Mammary epithelial cell (primary cell): ENCODE data around the gene PRM2.

Source experiments
- EZH2 ChIP-seq: IDR thresholded peaks from 2 replicates; pipeline ENCODE4 v1.6.1; 2012; ENCODE audit warnings: low read length, inconsistent platforms, borderline replicate concordance
- TF ChIP-seq, protein P1 (sequence below), 2 donors: IDR thresholded peaks in 1 of 2; conservative IDR thresholded peaks in 1 of 2; 2 replicates each; pipeline ENCODE4 v1.5.1; 2011 to 2012; ENCODE audit warnings: inconsistent platforms in 2 of 2, low read length in 2 of 2, mild to moderate bottlenecking in 2 of 2, control low read depth in 1 of 2, low read depth in 1 of 2; ENCODE audit not compliant: insufficient read depth in 1 of 2; ENCODE audit errors: extremely low read depth in 1 of 2

- TF ChIP-seq, protein P1, sequence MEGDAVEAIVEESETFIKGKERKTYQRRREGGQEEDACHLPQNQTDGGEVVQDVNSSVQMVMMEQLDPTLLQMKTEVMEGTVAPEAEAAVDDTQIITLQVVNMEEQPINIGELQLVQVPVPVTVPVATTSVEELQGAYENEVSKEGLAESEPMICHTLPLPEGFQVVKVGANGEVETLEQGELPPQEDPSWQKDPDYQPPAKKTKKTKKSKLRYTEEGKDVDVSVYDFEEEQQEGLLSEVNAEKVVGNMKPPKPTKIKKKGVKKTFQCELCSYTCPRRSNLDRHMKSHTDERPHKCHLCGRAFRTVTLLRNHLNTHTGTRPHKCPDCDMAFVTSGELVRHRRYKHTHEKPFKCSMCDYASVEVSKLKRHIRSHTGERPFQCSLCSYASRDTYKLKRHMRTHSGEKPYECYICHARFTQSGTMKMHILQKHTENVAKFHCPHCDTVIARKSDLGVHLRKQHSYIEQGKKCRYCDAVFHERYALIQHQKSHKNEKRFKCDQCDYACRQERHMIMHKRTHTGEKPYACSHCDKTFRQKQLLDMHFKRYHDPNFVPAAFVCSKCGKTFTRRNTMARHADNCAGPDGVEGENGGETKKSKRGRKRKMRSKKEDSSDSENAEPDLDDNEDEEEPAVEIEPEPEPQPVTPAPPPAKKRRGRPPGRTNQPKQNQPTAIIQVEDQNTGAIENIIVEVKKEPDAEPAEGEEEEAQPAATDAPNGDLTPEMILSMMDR (conservative IDR thresholded peaks at IDR 0.05 in 1 of 2, IDR thresholded peaks at IDR 0.05 in 1 of 2; ENCODE audit: extremely low read depth in 1 of 2, insufficient read depth in 1 of 2, low read depth in 1 of 2, low read length in 2 of 2): no peak
- TF ChIP-seq EZH2: no peak
These were observed 5.6 kb downstream of the PRM2 start for GRCh38 chr16:11270602-11271162.
